HEK293 (cell line): ENCODE results near the gene PRPSAP2.

Experiments used
- KLF9 ChIP-seq: fragments of 450-650 bp; formaldehyde crosslinking; IDR thresholded peaks from 2 replicates; pipeline ENCODE4 v1.5.1; 2016; ENCODE audit warnings: missing biosample characterization, missing genetic modification characterization, low read depth
- REPIN1 ChIP-seq: fragments of 450-650 bp; formaldehyde crosslinking; IDR thresholded peaks from 2 replicates; pipeline ENCODE4 v1.5.1; 2017; ENCODE audit warnings: missing biosample characterization, missing genetic modification characterization, low read depth
- YY1 ChIP-seq: fragments of 450-650 bp; formaldehyde crosslinking; IDR thresholded peaks from 2 replicates; pipeline ENCODE4 v1.5.1; 2018; ENCODE audit warnings: missing biosample characterization, missing genetic modification characterization
- ZBTB7A ChIP-seq: fragments of 450-650 bp; formaldehyde crosslinking; IDR thresholded peaks from 2 replicates; pipeline ENCODE4 v1.5.1; 2016; ENCODE audit warnings: low read depth, missing biosample characterization, missing genetic modification characterization
- ZIC2 ChIP-seq: fragments of 450-650 bp; formaldehyde crosslinking; IDR thresholded peaks from 2 replicates; pipeline ENCODE4 v1.5.1; 2016; ENCODE audit warnings: missing biosample characterization, missing genetic modification characterization
- ZNF174 ChIP-seq: fragments of 450-650 bp; formaldehyde crosslinking; IDR thresholded peaks from 2 replicates; pipeline ENCODE4 v1.5.0; 2017; ENCODE audit warnings: missing biosample characterization, mild to moderate bottlenecking, missing genetic modification characterization
- ZNF2 ChIP-seq: fragments of 450-650 bp; formaldehyde crosslinking; IDR thresholded peaks from 2 replicates; pipeline ENCODE4 v1.5.1; 2016; ENCODE audit warnings: missing biosample characterization, missing genetic modification characterization
- ZNF335 ChIP-seq: fragments of 450-650 bp; formaldehyde crosslinking; conservative IDR thresholded peaks from 2 replicates; pipeline ENCODE4 v1.5.1; 2016; ENCODE audit warnings: missing biosample characterization, missing genetic modification characterization
- ZNF530 ChIP-seq: fragments of 450-650 bp; formaldehyde crosslinking; IDR thresholded peaks from 2 replicates; pipeline ENCODE4 v1.5.1; 2016; ENCODE audit warnings: low read depth, missing biosample characterization, missing genetic modification characterization
- TF ChIP-seq, protein P1 (sequence below): fragments of 450-650 bp; formaldehyde crosslinking; IDR thresholded peaks from 2 replicates; pipeline ENCODE4 v1.5.1; 2017; ENCODE audit warnings: missing biosample characterization, missing genetic modification characterization
- TF ChIP-seq, protein P2 (sequence below): fragments of 450-650 bp; formaldehyde crosslinking; IDR thresholded peaks from 2 replicates; pipeline ENCODE4 v1.5.1; 2016; ENCODE audit warnings: missing biosample characterization, missing genetic modification characterization
- TF ChIP-seq, protein P3 (sequence below): fragments of 450-650 bp; formaldehyde crosslinking; IDR thresholded peaks from 2 replicates; pipeline ENCODE4 v1.5.1; 2016; ENCODE audit warnings: missing biosample characterization, missing genetic modification characterization

DNA sequence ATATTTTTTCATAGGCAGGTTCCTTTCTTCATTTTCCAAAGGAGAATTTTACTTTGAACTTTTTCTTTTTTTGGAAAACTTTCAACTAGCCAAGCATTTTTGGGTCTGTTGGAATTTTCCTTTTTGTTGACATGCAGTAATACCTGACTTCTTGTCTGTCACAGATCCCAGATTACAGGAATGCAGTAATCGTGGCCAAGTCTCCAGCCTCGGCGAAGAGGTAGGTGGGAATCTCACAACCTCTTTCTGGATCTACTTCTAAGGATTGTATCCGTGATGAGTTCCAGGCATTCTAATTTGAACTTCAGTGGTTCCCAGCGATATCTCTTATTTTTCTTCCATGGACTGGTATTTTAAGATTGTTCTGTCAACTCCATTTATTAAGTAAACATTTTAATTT is 31.7 kb downstream of the PRPSAP2 start:
- no peak for TF ChIP-seq REPIN1 (tag by site-specific recombination)
- TF ChIP-seq KLF9 (tag by site-specific recombination), result no peak
- TF ChIP-seq ZNF530, result no peak
- TF ChIP-seq, protein P1, sequence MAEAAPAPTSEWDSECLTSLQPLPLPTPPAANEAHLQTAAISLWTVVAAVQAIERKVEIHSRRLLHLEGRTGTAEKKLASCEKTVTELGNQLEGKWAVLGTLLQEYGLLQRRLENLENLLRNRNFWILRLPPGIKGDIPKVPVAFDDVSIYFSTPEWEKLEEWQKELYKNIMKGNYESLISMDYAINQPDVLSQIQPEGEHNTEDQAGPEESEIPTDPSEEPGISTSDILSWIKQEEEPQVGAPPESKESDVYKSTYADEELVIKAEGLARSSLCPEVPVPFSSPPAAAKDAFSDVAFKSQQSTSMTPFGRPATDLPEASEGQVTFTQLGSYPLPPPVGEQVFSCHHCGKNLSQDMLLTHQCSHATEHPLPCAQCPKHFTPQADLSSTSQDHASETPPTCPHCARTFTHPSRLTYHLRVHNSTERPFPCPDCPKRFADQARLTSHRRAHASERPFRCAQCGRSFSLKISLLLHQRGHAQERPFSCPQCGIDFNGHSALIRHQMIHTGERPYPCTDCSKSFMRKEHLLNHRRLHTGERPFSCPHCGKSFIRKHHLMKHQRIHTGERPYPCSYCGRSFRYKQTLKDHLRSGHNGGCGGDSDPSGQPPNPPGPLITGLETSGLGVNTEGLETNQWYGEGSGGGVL, result no peak
- TF ChIP-seq ZNF2, result no peak
- TF ChIP-seq, protein P2, sequence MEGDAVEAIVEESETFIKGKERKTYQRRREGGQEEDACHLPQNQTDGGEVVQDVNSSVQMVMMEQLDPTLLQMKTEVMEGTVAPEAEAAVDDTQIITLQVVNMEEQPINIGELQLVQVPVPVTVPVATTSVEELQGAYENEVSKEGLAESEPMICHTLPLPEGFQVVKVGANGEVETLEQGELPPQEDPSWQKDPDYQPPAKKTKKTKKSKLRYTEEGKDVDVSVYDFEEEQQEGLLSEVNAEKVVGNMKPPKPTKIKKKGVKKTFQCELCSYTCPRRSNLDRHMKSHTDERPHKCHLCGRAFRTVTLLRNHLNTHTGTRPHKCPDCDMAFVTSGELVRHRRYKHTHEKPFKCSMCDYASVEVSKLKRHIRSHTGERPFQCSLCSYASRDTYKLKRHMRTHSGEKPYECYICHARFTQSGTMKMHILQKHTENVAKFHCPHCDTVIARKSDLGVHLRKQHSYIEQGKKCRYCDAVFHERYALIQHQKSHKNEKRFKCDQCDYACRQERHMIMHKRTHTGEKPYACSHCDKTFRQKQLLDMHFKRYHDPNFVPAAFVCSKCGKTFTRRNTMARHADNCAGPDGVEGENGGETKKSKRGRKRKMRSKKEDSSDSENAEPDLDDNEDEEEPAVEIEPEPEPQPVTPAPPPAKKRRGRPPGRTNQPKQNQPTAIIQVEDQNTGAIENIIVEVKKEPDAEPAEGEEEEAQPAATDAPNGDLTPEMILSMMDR, result no peak
- TF ChIP-seq ZNF335, result no peak
- TF ChIP-seq YY1 (tag by site-specific recombination), result no peak
- TF ChIP-seq, protein P3, sequence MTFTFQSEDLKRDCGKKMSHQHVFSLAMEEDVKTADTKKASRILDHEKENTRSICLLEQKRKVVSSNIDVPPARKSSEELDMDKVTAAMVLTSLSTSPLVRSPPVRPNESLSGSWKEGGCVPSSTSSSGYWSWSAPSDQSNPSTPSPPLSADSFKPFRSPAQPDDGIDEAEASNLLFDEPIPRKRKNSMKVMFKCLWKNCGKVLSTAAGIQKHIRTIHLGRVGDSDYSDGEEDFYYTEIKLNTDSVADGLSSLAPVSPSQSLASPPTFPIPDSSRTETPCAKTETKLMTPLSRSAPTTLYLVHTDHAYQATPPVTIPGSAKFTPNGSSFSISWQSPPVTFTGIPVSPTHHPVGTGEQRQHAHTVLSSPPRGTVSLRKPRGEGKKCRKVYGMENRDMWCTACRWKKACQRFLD, result no peak
- TF ChIP-seq ZNF174 (tag by site-specific recombination), result no peak
- no peak for TF ChIP-seq ZBTB7A (tag by site-specific recombination)
- no peak for TF ChIP-seq ZIC2 (tag by site-specific recombination)
